AG04449 (cell line): Measurements from ENCODE around the gene CDC16.

Source experiments
- CTCF ChIA-PET: fragments of 350-600 bp; formaldehyde crosslinking; extraction: SDS; loops from one replicate; lab custom pipeline; 2021; ENCODE audit warnings: antibody characterized with exemption; lab: Yijun Ruan, JAX
- POLR2A ChIA-PET: fragments of 400-600, 350-600 bp; formaldehyde crosslinking; extraction: SDS; loops from one replicate; lab custom pipeline; 2020; ENCODE audit warnings: antibody characterized with exemption, inconsistent platforms; lab: Yijun Ruan, JAX
- DNase-seq: peaks from one replicate; pipeline ENCODE4 v3.0.0-alpha.2; 2010; ENCODE audit warnings: low read depth, low spot score
- H3K4me3 ChIP-seq: 2 replicates; pipeline ENCODE4 v1.5.1; 2011; ENCODE audit warnings: low read depth, mild to moderate bottlenecking, control low read depth, low read length
- CTCF ChIP-seq: IDR thresholded peaks from one replicate; pipeline ENCODE4 v1.5.1; 2011; ENCODE audit warnings: mild to moderate bottlenecking, moderate library complexity, low read length, control low read depth, inconsistent platforms; ENCODE audit not compliant: insufficient read depth; ENCODE audit errors: missing control alignments

Gene CDC16

GRCh38 chr13:114199954-114200353 lies 34.7 kb upstream of the CDC16 start:
- ChIA-PET CTCF (no interaction called here), POLR2A (no interaction called here)
- DNase-seq = no peak
- TF ChIP-seq CTCF = no peak
- peak overlapping the region; percentile 12 for H3K4me3 ChIP-seq

- ChIA-PET CTCF (no interaction called here), POLR2A (no interaction called here)
- DNase-seq = no peak
- no peak for TF ChIP-seq CTCF
- H3K4me3 ChIP-seq = peak overlapping the region; percentile 12
Measured at GRCh38 chr13:114200399-114200911, 34.2 kb upstream of the CDC16 start.

GRCh38 chr13:114202581-114202980 lies 32.1 kb upstream of the CDC16 start:
- no peak for TF ChIP-seq CTCF
- H3K4me3 ChIP-seq = no peak overlapping the region
- CTCF ChIA-PET = interaction anchor here (1.1 kb wide), 1 partner anchor 24 kb away, joined by 5 read pairs; no protein-coding TSS in a partner anchor
- POLR2A ChIA-PET = no interaction called here
- DNase-seq = no peak

- ChIA-PET CTCF (no interaction called here), POLR2A (no interaction called here)
- no peak for TF ChIP-seq CTCF
- no peak for DNase-seq
- H3K4me3 ChIP-seq = no peak overlapping the region
Measured at GRCh38 chr13:114203536-114203935, 31.2 kb upstream of the CDC16 start.

- no peak overlapping the region for H3K4me3 ChIP-seq
- CTCF ChIA-PET = no interaction called here
- TF ChIP-seq CTCF = no peak
- POLR2A ChIA-PET = no interaction called here
- no peak for DNase-seq
Measured at GRCh38 chr13:114204894-114205293, 29.8 kb upstream of the CDC16 start.

GRCh38 chr13:114208134-114208533 lies 26.6 kb upstream of the CDC16 start:
- H3K4me3 ChIP-seq = no peak overlapping the region
- DNase-seq = no peak
- ChIA-PET POLR2A (no interaction called here), CTCF (no interaction called here)
- no peak for TF ChIP-seq CTCF
